Measurements from ENCODE around the gene TRIML1.

- TF ChIP-seq CTCF (IDR thresholded peaks at IDR 0.05) (no peak), POLR2A (IDR thresholded peaks at IDR 0.05) (no peak), EP300 (IDR thresholded peaks at IDR 0.05; ENCODE audit: low read depth) (no peak), POLR2AphosphoS5 (IDR thresholded peaks at IDR 0.05) (no peak)
These were observed 430 bp downstream of the TRIML1 start for GRCh38 chr4:188139671-188140070.
